GM23338 (cell line): ENCODE results near the gene CFI. TPM values are rescaled to one million over a fixed set of nuclear protein-coding genes. Genes with fewer than 3 reads are reported as not detected.
A peak's percentile ranks its signal among the peaks of the same experiment; 100 is the strongest.

Source experiments
- ATAC-seq: fragments of 200-7000 bp; cut with Tn5 transposase; 3 replicates; pipeline ENCODE4 v1.9.1; 2020
- DNase-seq: peaks from one replicate; pipeline ENCODE4 v3.0.0-alpha.2; 2015; ENCODE audit warnings: low spot score
- H2AFZ ChIP-seq: fragments of 200-600 bp; sonication (generic); 2 replicates; pipeline ENCODE4 v1.8.0; 2016; ENCODE audit warnings: antibody characterized with exemption, mild to moderate bottlenecking, moderate library complexity
- H3F3A ChIP-seq: fragments of 200-600 bp; sonication (generic); replicated peaks from 2 replicates; pipeline ENCODE4 v1.8.0; 2017; ENCODE audit warnings: antibody characterized with exemption, mixed run types, low read depth
- H3K27ac ChIP-seq: fragments of 200-600 bp; sonication (generic); 2 replicates; pipeline ENCODE4 v1.6.1; 2016; ENCODE audit warnings: low read depth
- H3K27me3 ChIP-seq: fragments of 200-600 bp; sonication (generic); 2 replicates; pipeline ENCODE4 v1.8.0; 2016; ENCODE audit warnings: mild to moderate bottlenecking, mixed run types, moderate library complexity; ENCODE audit not compliant: insufficient read depth
- H3K36me3 ChIP-seq: fragments of 200-600 bp; sonication (generic); 2 replicates; pipeline ENCODE4 v1.8.0; 2016; ENCODE audit warnings: mild to moderate bottlenecking; ENCODE audit not compliant: insufficient read depth
- H3K4me1 ChIP-seq: fragments of 200-600 bp; sonication (generic); 2 replicates; pipeline ENCODE4 v1.8.0; 2016; ENCODE audit warnings: mild to moderate bottlenecking, moderate library complexity; ENCODE audit not compliant: insufficient read depth
- H3K4me2 ChIP-seq: fragments of 200-600 bp; sonication (generic); 2 replicates; pipeline ENCODE4 v1.7.1; 2017; ENCODE audit warnings: mixed run types
- H3K4me3 ChIP-seq: fragments of 200-600 bp; sonication (generic); 2 replicates; pipeline ENCODE4 v1.6.1; 2016; ENCODE audit warnings: mixed run types
- H3K79me2 ChIP-seq: fragments of 200-600 bp; sonication (generic); replicated peaks from 2 replicates; pipeline ENCODE4 v1.8.0; 2017; ENCODE audit warnings: mild to moderate bottlenecking; ENCODE audit not compliant: insufficient read depth
- H3K9me2 ChIP-seq: fragments of 200-600 bp; sonication (generic); 2 replicates; pipeline ENCODE4 v1.8.0; 2017; ENCODE audit not compliant: insufficient read depth
- H4K20me1 ChIP-seq: fragments of 200-600 bp; sonication (generic); replicated peaks from 2 replicates; pipeline ENCODE4 v1.8.0; 2017; ENCODE audit warnings: mild to moderate bottlenecking; ENCODE audit not compliant: insufficient read depth
- H3K27ac Mint-ChIP-seq: 2 replicates; pipeline ENCODE4 v1.8.0; 2020; ENCODE audit warnings: inconsistent platforms, mild to moderate bottlenecking, moderate library complexity, mixed read lengths
- H3K27me3 Mint-ChIP-seq: 3 replicates; pipeline ENCODE4 v1.8.0; 2022; ENCODE audit warnings: low read depth, mild to moderate bottlenecking, moderate library complexity, mixed read lengths, inconsistent platforms; ENCODE audit not compliant: insufficient read depth, poor library complexity
- H3K36me3 Mint-ChIP-seq: 3 replicates; pipeline ENCODE4 v1.8.0; 2021; ENCODE audit warnings: low read depth, mild to moderate bottlenecking, inconsistent platforms, moderate library complexity, mixed read lengths
- H3K4me1 Mint-ChIP-seq: 3 replicates; pipeline ENCODE4 v1.8.0; 2020; ENCODE audit warnings: mild to moderate bottlenecking, inconsistent platforms, mixed read lengths
- H3K4me3 Mint-ChIP-seq: 3 replicates; pipeline ENCODE4 v1.8.0; 2021; ENCODE audit warnings: moderate library complexity, mild to moderate bottlenecking, inconsistent platforms, mixed read lengths
- H3K9me3 Mint-ChIP-seq: 3 replicates; pipeline ENCODE4 v1.8.0; 2020; ENCODE audit warnings: moderate library complexity, mild to moderate bottlenecking, inconsistent platforms, mixed read lengths
- CREB1 ChIP-seq: fragments of 250-450 bp; sonication (Bioruptor Pico); IDR thresholded peaks from 2 replicates; pipeline ENCODE4 v1.5.0; 2020; ENCODE audit warnings: low read depth, mild to moderate bottlenecking, moderate library complexity
- JUNB ChIP-seq: IDR thresholded peaks from one replicate; pipeline ENCODE4 v1.6.1; 2016; ENCODE audit warnings: antibody characterized with exemption; ENCODE audit not compliant: unreplicated experiment
- ZNF114 ChIP-seq: fragments of 250-450 bp; sonication (Bioruptor Pico); IDR thresholded peaks from 2 replicates; pipeline ENCODE4 v1.5.0; 2020; ENCODE audit warnings: mild to moderate bottlenecking, moderate library complexity
- polyA plus RNA-seq: library from polyadenylated mRNA; unstranded; fragments of >200 nt; fragmentation: Nextera tagmentation; extraction: Ambion mirVana; gene quantifications from 2 replicates; pipeline ENCODE4 v1.2.1, GENCODE V29; 2016
- total RNA-seq: library from RNA; depleted of rRNA; stranded (reverse); fragments of >200 nt; shearing (Covaris generic); gene quantifications from 2 replicates; pipeline ENCODE4 v1.2.3, GENCODE V29; 2014
- TF ChIP-seq, protein P1 (sequence below): fragments of 250-450 bp; sonication (Bioruptor Pico); IDR thresholded peaks from 2 replicates; pipeline ENCODE4 v1.5.0; 2020; ENCODE audit warnings: mild to moderate bottlenecking, moderate library complexity

The CFI gene
- total and polyA plus RNA-seq, 2 experiments from 2014 or later: not detected

GRCh38 chr4:109733728-109734127 is 68.1 kb downstream of the CFI start (continued):
- TF ChIP-seq ZNF114 (CRISPR knock-in tag): no peak
- TF ChIP-seq, protein P1, sequence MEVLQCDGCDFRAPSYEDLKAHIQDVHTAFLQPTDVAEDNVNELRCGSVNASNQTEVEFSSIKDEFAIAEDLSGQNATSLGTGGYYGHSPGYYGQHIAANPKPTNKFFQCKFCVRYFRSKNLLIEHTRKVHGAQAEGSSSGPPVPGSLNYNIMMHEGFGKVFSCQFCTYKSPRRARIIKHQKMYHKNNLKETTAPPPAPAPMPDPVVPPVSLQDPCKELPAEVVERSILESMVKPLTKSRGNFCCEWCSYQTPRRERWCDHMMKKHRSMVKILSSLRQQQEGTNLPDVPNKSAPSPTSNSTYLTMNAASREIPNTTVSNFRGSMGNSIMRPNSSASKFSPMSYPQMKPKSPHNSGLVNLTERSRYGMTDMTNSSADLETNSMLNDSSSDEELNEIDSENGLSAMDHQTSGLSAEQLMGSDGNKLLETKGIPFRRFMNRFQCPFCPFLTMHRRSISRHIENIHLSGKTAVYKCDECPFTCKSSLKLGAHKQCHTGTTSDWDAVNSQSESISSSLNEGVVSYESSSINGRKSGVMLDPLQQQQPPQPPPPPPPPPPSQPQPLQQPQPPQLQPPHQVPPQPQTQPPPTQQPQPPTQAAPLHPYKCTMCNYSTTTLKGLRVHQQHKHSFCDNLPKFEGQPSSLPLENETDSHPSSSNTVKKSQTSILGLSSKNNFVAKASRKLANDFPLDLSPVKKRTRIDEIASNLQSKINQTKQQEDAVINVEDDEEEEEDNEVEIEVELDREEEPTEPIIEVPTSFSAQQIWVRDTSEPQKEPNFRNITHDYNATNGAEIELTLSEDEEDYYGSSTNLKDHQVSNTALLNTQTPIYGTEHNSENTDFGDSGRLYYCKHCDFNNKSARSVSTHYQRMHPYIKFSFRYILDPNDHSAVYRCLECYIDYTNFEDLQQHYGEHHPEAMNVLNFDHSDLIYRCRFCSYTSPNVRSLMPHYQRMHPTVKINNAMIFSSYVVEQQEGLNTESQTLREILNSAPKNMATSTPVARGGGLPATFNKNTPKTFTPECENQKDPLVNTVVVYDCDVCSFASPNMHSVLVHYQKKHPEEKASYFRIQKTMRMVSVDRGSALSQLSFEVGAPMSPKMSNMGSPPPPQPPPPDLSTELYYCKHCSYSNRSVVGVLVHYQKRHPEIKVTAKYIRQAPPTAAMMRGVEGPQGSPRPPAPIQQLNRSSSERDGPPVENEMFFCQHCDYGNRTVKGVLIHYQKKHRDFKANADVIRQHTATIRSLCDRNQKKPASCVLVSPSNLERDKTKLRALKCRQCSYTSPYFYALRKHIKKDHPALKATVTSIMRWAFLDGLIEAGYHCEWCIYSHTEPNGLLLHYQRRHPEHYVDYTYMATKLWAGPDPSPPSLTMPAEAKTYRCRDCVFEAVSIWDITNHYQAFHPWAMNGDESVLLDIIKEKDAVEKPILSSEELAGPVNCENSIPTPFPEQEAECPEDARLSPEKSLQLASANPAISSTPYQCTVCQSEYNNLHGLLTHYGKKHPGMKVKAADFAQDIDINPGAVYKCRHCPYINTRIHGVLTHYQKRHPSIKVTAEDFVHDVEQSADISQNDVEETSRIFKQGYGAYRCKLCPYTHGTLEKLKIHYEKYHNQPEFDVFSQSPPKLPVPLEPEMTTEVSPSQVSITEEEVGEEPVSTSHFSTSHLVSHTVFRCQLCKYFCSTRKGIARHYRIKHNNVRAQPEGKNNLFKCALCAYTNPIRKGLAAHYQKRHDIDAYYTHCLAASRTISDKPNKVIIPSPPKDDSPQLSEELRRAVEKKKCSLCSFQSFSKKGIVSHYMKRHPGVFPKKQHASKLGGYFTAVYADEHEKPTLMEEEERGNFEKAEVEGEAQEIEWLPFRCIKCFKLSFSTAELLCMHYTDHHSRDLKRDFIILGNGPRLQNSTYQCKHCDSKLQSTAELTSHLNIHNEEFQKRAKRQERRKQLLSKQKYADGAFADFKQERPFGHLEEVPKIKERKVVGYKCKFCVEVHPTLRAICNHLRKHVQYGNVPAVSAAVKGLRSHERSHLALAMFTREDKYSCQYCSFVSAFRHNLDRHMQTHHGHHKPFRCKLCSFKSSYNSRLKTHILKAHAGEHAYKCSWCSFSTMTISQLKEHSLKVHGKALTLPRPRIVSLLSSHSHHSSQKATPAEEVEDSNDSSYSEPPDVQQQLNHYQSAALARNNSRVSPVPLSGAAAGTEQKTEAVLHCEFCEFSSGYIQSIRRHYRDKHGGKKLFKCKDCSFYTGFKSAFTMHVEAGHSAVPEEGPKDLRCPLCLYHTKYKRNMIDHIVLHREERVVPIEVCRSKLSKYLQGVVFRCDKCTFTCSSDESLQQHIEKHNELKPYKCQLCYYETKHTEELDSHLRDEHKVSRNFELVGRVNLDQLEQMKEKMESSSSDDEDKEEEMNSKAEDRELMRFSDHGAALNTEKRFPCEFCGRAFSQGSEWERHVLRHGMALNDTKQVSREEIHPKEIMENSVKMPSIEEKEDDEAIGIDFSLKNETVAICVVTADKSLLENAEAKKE (CRISPR knock-in tag): no peak

GRCh38 chr4:109730619-109731545 is 70.9 kb downstream of the CFI start:
- H3K27ac Mint-ChIP-seq: peak overlapping the region; percentile 94
- peaks cover 11% of the 10 kb centered on the region for H3K4me1 Mint-ChIP-seq

More at GRCh38 chr4:109730619-109731545, 70.9 kb downstream of the CFI start:
- peaks cover 9% of the 10 kb centered on the region for H3K27me3 Mint-ChIP-seq
- H4K20me1 ChIP-seq: 0 out of 2 replicates have a peak, but pooled peaks cover 3% of the 10 kb centered on the region
- H3K9me3 Mint-ChIP-seq: no peaks in the 10 kb centered on the region; the same call in 2 of the 3 replicates
- no peaks in the 10 kb centered on the region for H3F3A ChIP-seq
- no peaks in the 10 kb centered on the region for H3K27me3 ChIP-seq
- DNase-seq (peak; percentile 35), ATAC-seq (peak; percentile 57)
- peak overlapping the region; percentile 99 for H3K27ac ChIP-seq
- peak overlapping the region; percentile 86 for H3K4me3 Mint-ChIP-seq
- no peaks in the 10 kb centered on the region; the same call in 1 of the 3 replicates for H3K36me3 Mint-ChIP-seq
- peak overlapping the region; percentile 10 for H2AFZ ChIP-seq
- H3K4me3 ChIP-seq: peak overlapping the region; percentile 68
- H3K79me2 ChIP-seq: peaks cover 36% of the 10 kb centered on the region
- no peaks in the 10 kb centered on the region for H3K36me3 ChIP-seq
- H3K4me1 ChIP-seq: peaks cover 8% of the 10 kb centered on the region
- H3K4me2 ChIP-seq: peak overlapping the region; percentile 78
- TF ChIP-seq JUNB (no peak), CREB1 (CRISPR knock-in tag) (0 out of 2 replicates have a peak, but pooled peaks have one; percentile 38)
- no peaks in the 10 kb centered on the region for H3K9me2 ChIP-seq
